ENCODE measurements around the gene HPSE. TPM values are rescaled to one million over a fixed set of nuclear protein-coding genes. Genes with fewer than 3 reads are reported as not detected.

The HPSE gene
- total and polyA plus RNA-seq, 2 of the 13 experiments (the other 11 are each of a cell fraction or from before 2014, with no cell fraction given), result not detected

- TF ChIP-seq AHDC1 (CRISPR knock-in tag; IDR thresholded peaks at IDR 0.05; ENCODE audit: borderline replicate concordance) (peak; percentile 61; the same call in 1 of the 2 replicates), EP300 (IDR thresholded peaks at IDR 0.05; ENCODE audit: low read depth in 2 of 2, low read length in 2 of 2) (peak in 1 of 2 experiments; percentile 73; a peak in 2 of 4 replicates), EP300 (CRISPR knock-in tag; IDR thresholded peaks at IDR 0.05; ENCODE audit: borderline replicate concordance) (peak; percentile 39; the same call in 1 of the 2 replicates), ZKSCAN1 (IDR thresholded peaks at IDR 0.05; ENCODE audit: low read length) (0 out of 2 replicates have a peak, but pooled peaks have one; percentile 25), POGZ (CRISPR knock-in tag; IDR thresholded peaks at IDR 0.05) (peak; percentile 41; the same call in 1 of the 2 replicates), TARDBP (CRISPR knock-in tag; IDR thresholded peaks at IDR 0.05) (no peak), FIP1L1 (IDR thresholded peaks at IDR 0.05; ENCODE audit: borderline replicate concordance, insufficient read depth, low read depth, low read length) (no peak), FOXA1 (IDR thresholded peaks at IDR 0.05) (no peak), FOXA1 (CRISPR knock-in tag; IDR thresholded peaks at IDR 0.05) (peak; percentile 76), ZNF430 (CRISPR knock-in tag; IDR thresholded peaks at IDR 0.05) (peak; percentile 59; the same call in 1 of the 2 replicates), POLR2G (IDR thresholded peaks at IDR 0.05; ENCODE audit: low read depth, low read length) (peak; percentile 71), ZNF143 (CRISPR knock-in tag; IDR thresholded peaks at IDR 0.05) (peak; percentile 22; the same call in 1 of the 2 replicates), PHF20 (CRISPR knock-in tag; IDR thresholded peaks at IDR 0.05) (no peak), RARA (CRISPR knock-in tag; IDR thresholded peaks at IDR 0.05) (peak; percentile 66), KDM6A (CRISPR knock-in tag; IDR thresholded peaks at IDR 0.05; ENCODE audit: low read depth) (0 out of 2 replicates have a peak, but pooled peaks have one; percentile 39), PHF21A (CRISPR knock-in tag; IDR thresholded peaks at IDR 0.05) (peak; percentile 48; the same call in 1 of the 2 replicates), SRSF9 (IDR thresholded peaks at IDR 0.05; ENCODE audit: borderline replicate concordance, insufficient read depth, low read depth, low read length, poor library complexity, severe bottlenecking) (no peak), MED1 (CRISPR knock-in tag; IDR thresholded peaks at IDR 0.05) (peak; percentile 34), ZNF253 (CRISPR knock-in tag; IDR thresholded peaks at IDR 0.05; ENCODE audit: borderline replicate concordance) (no peak), THYN1 (CRISPR knock-in tag; IDR thresholded peaks at IDR 0.05; ENCODE audit: borderline replicate concordance, low read depth) (no peak), MEIS1 (CRISPR knock-in tag; IDR thresholded peaks at IDR 0.05; ENCODE audit: borderline replicate concordance) (0 out of 2 replicates have a peak, but pooled peaks have one; percentile 20), ATF1 (CRISPR knock-in tag; IDR thresholded peaks at IDR 0.05) (0 out of 2 replicates have a peak, but pooled peaks have one; percentile 14)
Measured at GRCh38 chr4:83362492-83363329, 28.1 kb upstream of the HPSE start (continued).

Measured in HepG2 (cell line).